Aorta (tissue), 5 donors: ENCODE data around the gene KLK1. TPM values are rescaled to one million over a fixed set of nuclear protein-coding genes. Genes with fewer than 3 reads are reported as not detected.

Experiments
- ATAC-seq: fragments of 200-7000 bp; cut with Tn5 transposase; one replicate; pipeline ENCODE4 v1.9.1; 2022; ENCODE audit warnings: moderate library complexity; ENCODE audit not compliant: low FRiP score
- DNase-seq, 2 donors: peaks; one replicate each; pipeline ENCODE4 v3.0.0-alpha.2; 2020
- H3K27ac ChIP-seq, 2 donors: one replicate each; pipeline ENCODE4 v1.5.1; 2013; ENCODE audit warnings: low read length in 2 of 2, mild to moderate bottlenecking in 2 of 2, moderate library complexity in 2 of 2, control low read depth in 1 of 2, inconsistent platforms in 1 of 2, low read depth in 1 of 2
- H3K27me3 ChIP-seq, 2 donors: one replicate each; pipeline ENCODE4 v1.6.1; 2013; ENCODE audit warnings: control low read depth in 1 of 2, low read length in 1 of 2, mild to moderate bottlenecking in 1 of 2, moderate library complexity in 1 of 2; ENCODE audit not compliant: insufficient read depth in 2 of 2, control insufficient read depth in 1 of 2
- H3K36me3 ChIP-seq, 2 donors: one replicate each; pipeline ENCODE4 v1.6.1; 2013; ENCODE audit warnings: control low read depth in 1 of 2, low read length in 1 of 2, mild to moderate bottlenecking in 1 of 2; ENCODE audit not compliant: insufficient read depth in 2 of 2, control insufficient read depth in 1 of 2
- H3K4me1 ChIP-seq, 2 donors: one replicate each; pipeline ENCODE4 v1.6.1; 2013; ENCODE audit warnings: low read length in 2 of 2, control low read depth in 1 of 2, mild to moderate bottlenecking in 1 of 2, moderate library complexity in 1 of 2; ENCODE audit not compliant: insufficient read depth in 2 of 2, control insufficient read depth in 1 of 2
- H3K4me3 ChIP-seq, 2 donors: one replicate each; pipeline ENCODE4 v1.5.1; 2013; ENCODE audit warnings: low read length in 2 of 2, control low read depth in 1 of 2, mild to moderate bottlenecking in 1 of 2
- H3K9me3 ChIP-seq: one replicate; pipeline ENCODE4 v1.6.1; 2013; ENCODE audit warnings: mild to moderate bottlenecking, low read length; ENCODE audit not compliant: control insufficient read depth
- WGBS, 2 donors: extraction: QIAGEN DNeasy Blood & Tissue Kit; methylation state at CpG; one replicate each; pipeline ENCODE4 v1.1.7; 2013; 5-methylcytosine and 5-hydroxymethylcytosine counted together
- intact Hi-C, 2 donors: fragments of 100-400 bp; cut with DNase I; formaldehyde crosslinking; loops; one replicate each; pipeline versions ENCODE4 v1.14.2 to v1.15.0; 2022
- long read RNA-seq, 2 donors: library from polyadenylated mRNA; unstranded; transcript quantifications; one replicate each; pipeline ENCODE4 v2.0.0, GENCODE V29; 2020 to 2021
- polyA plus RNA-seq, 2 donors: library from polyadenylated mRNA; stranded (reverse); fragments of 200-250 nt; gene quantifications; one replicate each; pipeline ENCODE4 v1.2.3, GENCODE V29; 2013
- total RNA-seq, 2 donors: library from RNA; stranded (reverse); fragmentation: NEBNext Ultra II Directional; extraction: Animal tissue kit (Norgen Biotek cat#: 25700); gene quantifications; one replicate each; pipeline ENCODE4 v1.2.1, GENCODE V29; 2021
- donor health status: healthy with polysubstance abuse.
- donor health status: Bipolar disorder and iron deficiency.
- donor health status: DM: no; HTN: no; CAD: no.
- donor health status: DM: no; HTN: no; CAD: no.
- donor health status: DM: yes; HTN: yes; CAD: no.

Gene KLK1
- total RNA-seq (1 to 10 TPM in 1 of 2 donors, under 1 TPM in 1; 0.81 to 1.7 TPM), polyA plus RNA-seq (1 to 10 TPM; 2.6 to 6.3 TPM)
- long read RNA-seq, donor 1, result 0 reads
- long read RNA-seq, donor 2, result 0 reads

DNA sequence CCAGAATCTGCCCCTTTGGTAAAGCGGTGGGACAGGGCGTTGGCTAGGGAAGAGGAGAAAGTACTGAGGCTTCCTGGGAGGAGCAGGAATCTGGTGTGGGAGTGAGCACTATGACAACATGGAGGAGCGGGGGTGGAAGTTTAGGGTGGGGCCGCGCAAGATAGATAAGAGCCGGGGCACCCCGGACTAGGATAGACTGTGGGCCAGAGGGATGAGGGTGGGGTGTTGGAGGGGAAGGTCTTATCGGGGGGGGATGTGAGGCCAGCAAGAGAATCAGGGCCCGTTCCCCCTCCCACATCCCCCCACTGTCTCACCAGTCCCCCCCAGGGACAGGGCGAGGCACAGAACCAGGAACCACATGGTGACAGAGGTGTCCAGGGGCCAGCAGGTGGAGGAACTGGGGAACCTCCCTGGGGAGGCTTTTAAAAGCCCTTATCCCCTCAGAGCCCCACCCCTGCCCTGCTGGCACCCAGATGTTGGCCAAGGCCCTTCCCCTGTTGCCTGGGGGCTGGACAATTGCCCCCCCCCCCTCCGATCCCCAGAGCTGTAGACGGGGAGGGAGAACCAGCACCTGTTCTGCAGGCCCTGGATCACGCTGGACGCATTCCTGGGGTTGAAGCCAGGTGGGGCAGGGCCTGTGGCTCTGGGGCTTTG, at the start of gene KLK1:
TSS of gene KLK1 (minus strand) at position 399 of the 654 bp plus-strand sequence. CDS start at position 360, 39 bp downstream.
- H3K4me3 ChIP-seq, result no peak within 1 kb of the TSS
- WGBS, 2 donors, result 55 to 70% methylated on average over 9 to 14 of the region's 14 CpGs
- DNase-seq (peak in 1 of 2 donors; percentile 58), ATAC-seq (no peak)
- intact Hi-C loops, result no loop called here
- H3K9me3 ChIP-seq, result no peaks in the 10 kb centered on the region
- no peaks in the 10 kb centered on the region for H3K4me1 ChIP-seq
- H3K27ac ChIP-seq, result no peak within 1 kb of the TSS
- no peaks in the 10 kb centered on the region for H3K27me3 ChIP-seq
- no peaks in the 10 kb centered on the region for H3K36me3 ChIP-seq

GRCh38 chr19:50873056-50873455, 49.5 kb upstream of the KLK1 start, which contains the start of gene KLK2:
TSS of gene KLK2 (plus strand) at chr19:50873439. CDS start at chr19:50873474, 35 bp downstream.
- intact Hi-C loops, result no loop called here
- Histone ChIP-seq H3K27me3 (peaks cover 0 to 3% of the 10 kb centered on the region in 2 donors), H3K4me1 (no peaks in the 10 kb centered on the region), H3K4me3 (no peak within 1 kb of the TSS), H3K36me3 (no peaks in the 10 kb centered on the region), H3K9me3 (no peaks in the 10 kb centered on the region), H3K27ac (no peak within 1 kb of the TSS)
- ATAC-seq (no peak), DNase-seq (no peak)
- WGBS, 2 donors, result 70% methylated on average over 3 of the region's 3 CpGs

DNA sequence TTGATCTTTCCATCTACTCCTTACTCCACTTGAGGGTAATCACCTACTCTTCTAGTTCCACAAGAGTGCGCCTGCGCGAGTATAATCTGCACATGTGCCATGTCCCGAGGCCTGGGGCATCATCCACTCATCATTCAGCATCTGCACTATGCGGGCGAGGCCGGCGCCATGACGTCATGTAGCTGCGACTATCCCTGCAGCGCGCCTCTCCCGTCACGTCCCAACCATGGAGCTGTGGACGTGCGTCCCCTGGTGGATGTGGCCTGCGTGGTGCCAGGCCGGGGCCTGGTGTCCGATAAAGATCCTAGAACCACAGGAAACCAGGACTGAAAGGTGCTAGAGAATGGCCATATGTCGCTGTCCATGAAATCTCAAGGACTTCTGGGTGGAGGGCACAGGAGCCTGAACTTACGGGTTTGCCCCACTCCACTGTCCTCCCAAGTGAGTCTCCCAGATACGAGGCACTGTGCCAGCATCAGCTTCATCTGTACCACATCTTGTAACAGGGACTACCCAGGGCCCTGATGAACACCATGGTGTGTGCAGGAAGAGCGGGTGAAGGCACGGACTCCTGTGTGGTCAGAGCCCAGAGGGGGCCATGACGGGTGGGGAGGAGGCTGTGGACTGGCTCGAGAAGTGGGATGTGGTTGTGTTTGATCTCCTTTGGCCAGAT, 47.0 kb upstream of the KLK1 start:
- H3K4me3 ChIP-seq, result no peak overlapping the region
- peaks cover 0 to 3% of the 10 kb centered on the region in 2 donors for H3K27me3 ChIP-seq
- WGBS, 2 donors, result 66% methylated on average over 26 of the region's 26 CpGs
- DNase-seq, result no peak
- no peaks in the 10 kb centered on the region for H3K36me3 ChIP-seq
- no peak overlapping the region for H3K27ac ChIP-seq
- intact Hi-C loops, result no loop called here
- H3K9me3 ChIP-seq, result no peaks in the 10 kb centered on the region
- ATAC-seq, result no peak
- no peaks in the 10 kb centered on the region for H3K4me1 ChIP-seq

DNA sequence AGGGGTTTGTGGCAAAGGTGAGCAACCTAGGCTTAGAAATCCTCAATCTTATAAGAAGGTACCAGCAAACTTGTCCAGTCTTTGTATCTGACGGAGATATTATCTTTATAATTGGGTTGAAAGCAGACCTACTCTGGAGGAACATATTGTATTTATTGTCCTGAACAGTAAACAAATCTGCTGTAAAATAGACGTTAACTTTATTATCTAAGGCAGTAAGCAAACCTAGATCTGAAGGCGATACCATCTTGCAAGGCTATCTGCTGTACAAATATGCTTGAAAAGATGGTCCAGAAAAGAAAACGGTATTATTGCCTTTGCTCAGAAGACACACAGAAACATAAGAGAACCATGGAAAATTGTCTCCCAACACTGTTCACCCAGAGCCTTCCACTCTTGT, 45.9 kb upstream of the KLK1 start:
- intact Hi-C loops, result no loop called here
- ATAC-seq (no peak), DNase-seq (no peak)
- Histone ChIP-seq H3K36me3 (no peaks in the 10 kb centered on the region), H3K4me3 (no peak overlapping the region), H3K4me1 (no peaks in the 10 kb centered on the region), H3K27me3 (peaks cover 0 to 3% of the 10 kb centered on the region in 2 donors), H3K9me3 (no peaks in the 10 kb centered on the region), H3K27ac (no peak overlapping the region)
- WGBS, 2 donors, result 83 to 85% methylated on average over 4 of the region's 4 CpGs

DNA sequence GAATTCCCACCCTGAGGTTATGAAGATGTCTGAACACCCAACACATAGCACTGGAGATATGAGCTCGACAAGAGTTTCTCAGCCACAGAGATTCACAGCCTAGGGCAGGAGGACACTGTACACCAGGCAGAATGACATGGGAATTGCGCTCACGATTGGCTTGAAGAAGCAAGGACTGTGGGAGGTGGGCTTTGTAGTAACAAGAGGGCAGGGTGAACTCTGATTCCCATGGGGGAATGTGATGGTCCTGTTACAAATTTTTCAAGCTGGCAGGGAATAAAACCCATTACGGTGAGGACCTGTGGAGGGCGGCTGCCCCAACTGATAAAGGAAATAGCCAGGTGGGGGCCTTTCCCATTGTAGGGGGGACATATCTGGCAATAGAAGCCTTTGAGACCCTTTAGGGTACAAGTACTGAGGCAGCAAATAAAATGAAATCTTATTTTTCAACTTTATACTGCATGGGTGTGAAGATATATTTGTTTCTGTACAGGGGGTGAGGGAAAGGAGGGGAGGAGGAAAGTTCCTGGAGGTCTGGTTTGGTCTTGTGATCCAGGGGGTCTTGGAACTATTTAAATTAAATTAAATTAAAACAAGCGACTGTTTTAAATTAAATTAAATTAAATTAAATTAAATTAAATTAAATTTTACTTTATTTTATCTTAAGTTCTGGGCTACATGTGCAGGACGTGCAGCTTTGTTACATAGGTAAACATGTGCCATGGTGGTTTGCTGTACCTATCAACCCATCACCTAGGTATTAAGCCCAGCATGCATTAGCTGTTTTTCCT, 38.1 kb upstream of the KLK1 start:
- intact Hi-C loops, result no loop called here
- H3K9me3 ChIP-seq, result no peaks in the 10 kb centered on the region
- H3K36me3 ChIP-seq, result no peaks in the 10 kb centered on the region
- WGBS, 2 donors, result 63 to 75% methylated on average over 7 of the region's 7 CpGs
- no peaks in the 10 kb centered on the region for H3K27me3 ChIP-seq
- DNase-seq (no peak), ATAC-seq (no peak)
- no peaks in the 10 kb centered on the region for H3K4me1 ChIP-seq
- no peak overlapping the region for H3K4me3 ChIP-seq
- no peak overlapping the region for H3K27ac ChIP-seq

- no peak for ATAC-seq
- WGBS, 2 donors, result 65 to 66% methylated on average over 5 of the region's 5 CpGs
- intact Hi-C loops, result no loop called here
- no peak overlapping the region for H3K4me3 ChIP-seq
- H3K27me3 ChIP-seq, result no peaks in the 10 kb centered on the region
- DNase-seq, result no peak
- no peaks in the 10 kb centered on the region for H3K9me3 ChIP-seq
- no peaks in the 10 kb centered on the region for H3K4me1 ChIP-seq
- H3K36me3 ChIP-seq, result no peaks in the 10 kb centered on the region
- no peak overlapping the region for H3K27ac ChIP-seq
Observed at GRCh38 chr19:50861010-50861409, 37.4 kb upstream of the KLK1 start.

- H3K9me3 ChIP-seq, result no peaks in the 10 kb centered on the region
- DNase-seq (no peak), ATAC-seq (no peak)
- no peak overlapping the region for H3K27ac ChIP-seq
- intact Hi-C loops, result no loop called here
- WGBS, 2 donors, result 82 to 91% methylated on average over 4 of the region's 4 CpGs
- no peaks in the 10 kb centered on the region for H3K36me3 ChIP-seq
- no peaks in the 10 kb centered on the region for H3K27me3 ChIP-seq
- no peak overlapping the region for H3K4me3 ChIP-seq
- H3K4me1 ChIP-seq, result no peaks in the 10 kb centered on the region
Observed at GRCh38 chr19:50859849-50860248, 36.3 kb upstream of the KLK1 start.

DNA sequence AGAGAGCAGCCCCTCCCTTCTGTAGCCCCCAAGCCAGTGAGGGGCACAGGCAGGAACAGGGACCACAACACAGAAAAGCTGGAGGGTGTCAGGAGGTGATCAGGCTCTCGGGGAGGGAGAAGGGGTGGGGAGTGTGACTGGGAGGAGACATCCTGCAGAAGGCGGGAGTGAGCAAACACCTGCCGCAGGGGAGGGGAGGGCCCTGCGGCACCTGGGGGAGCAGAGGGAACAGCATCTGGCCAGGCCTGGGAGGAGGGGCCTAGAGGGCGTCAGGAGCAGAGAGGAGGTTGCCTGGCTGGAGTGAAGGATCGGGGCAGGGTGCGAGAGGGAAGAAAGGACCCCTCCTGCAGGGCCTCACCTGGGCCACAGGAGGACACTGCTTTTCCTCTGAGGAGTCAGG, 35.3 kb upstream of the KLK1 start:
- Histone ChIP-seq H3K4me1 (no peaks in the 10 kb centered on the region), H3K36me3 (no peaks in the 10 kb centered on the region), H3K27me3 (no peaks in the 10 kb centered on the region), H3K9me3 (no peaks in the 10 kb centered on the region), H3K4me3 (no peak overlapping the region), H3K27ac (no peak overlapping the region)
- ATAC-seq (no peak), DNase-seq (no peak)
- 9 to 16% methylated on average over 6 to 7 of the region's 7 CpGs for WGBS, 2 donors
- intact Hi-C loops, result no loop called here
